ENCODE data around the gene SCN4B. TPM values are rescaled to one million over a fixed set of nuclear protein-coding genes. Genes with fewer than 3 reads are reported as not detected.

Gene SCN4B
- total RNA-seq, 1 experiment from 2014 or later: 1.6 TPM

- Histone ChIP-seq H2BK12ac (ENCODE audit: insufficient read length, low read depth, low read length) (no peak overlapping the region), H4K5ac (ENCODE audit: insufficient read length, low read depth, low read length) (no peak overlapping the region), H3K27me3 (ENCODE audit: insufficient read depth, low read length) (peaks cover 19% of the 10 kb centered on the region; the same call in 1 of the 2 replicates), H3K56ac (ENCODE audit: insufficient read length, low read depth, low read length) (no peak overlapping the region), H3K23me2 (ENCODE audit: insufficient read length, low read depth, low read length, poor library complexity, severe bottlenecking) (peaks cover 11% of the 10 kb centered on the region), H2BK15ac (ENCODE audit: low read depth, low read length) (no peak overlapping the region), H3K4me1 (ENCODE audit: insufficient read depth, low read length) (peaks cover 6% of the 10 kb centered on the region; the same call in 1 of the 2 replicates), H3K18ac (ENCODE audit: insufficient read length, low read depth, low read length) (no peak overlapping the region), H3K14ac (ENCODE audit: insufficient read depth, low read length) (no peak overlapping the region), H3K9ac (ENCODE audit: extremely low read depth, insufficient read length, low read length) (no peak overlapping the region), H4K20me1 (ENCODE audit: control insufficient read depth, insufficient read depth, insufficient read length) (no peaks in the 10 kb centered on the region), H4K91ac (ENCODE audit: insufficient read length, low read depth, low read length) (no peak overlapping the region), H3K79me2 (ENCODE audit: insufficient read depth, low read length) (no peaks in the 10 kb centered on the region), H2AFZ (ENCODE audit: low read length) (no peak overlapping the region), H4K8ac (replicated peaks; ENCODE audit: insufficient read length, low read depth, low read length) (no peak overlapping the region), H2BK5ac (ENCODE audit: insufficient read length, low read length) (no peak overlapping the region), H3T11ph (ENCODE audit: low read length) (no peak overlapping the region), H3K9me3 (ENCODE audit: control insufficient read depth, low read depth, low read length) (no peaks in the 10 kb centered on the region), H3K27ac (ENCODE audit: insufficient read length, low read depth, low read length) (no peak overlapping the region), H3K4me2 (ENCODE audit: insufficient read depth, insufficient read length, low read length) (peak overlapping the region; percentile 90), H2BK120ac (ENCODE audit: low read depth, low read length, poor library complexity, severe bottlenecking) (no peak overlapping the region), H2AK5ac (ENCODE audit: insufficient read length, low read length) (no peak overlapping the region), H3K79me1 (ENCODE audit: insufficient read depth, low read depth, low read length, poor library complexity, severe bottlenecking) (no peaks in the 10 kb centered on the region), H2BK20ac (ENCODE audit: low read depth, low read length, poor library complexity, severe bottlenecking) (no peak overlapping the region), H3K23ac (ENCODE audit: insufficient read length, low read depth, low read length) (no peak overlapping the region), H3K4ac (ENCODE audit: low read depth, low read length) (no peak overlapping the region)
- WGBS (ENCODE audit: extremely low coverage, insufficient read length, low lambda C conversion rate): no CpG with 5 or more reads among the region's 4 CpGs
- Mint-ChIP-seq H3K4me3 (peak overlapping the region in 1 of 2 experiments; percentile 86; a peak in 2 of 5 replicates), H3K4me1 (peaks cover 37 to 43% of the 10 kb centered on the region in 2 experiments), H3K36me3 (ENCODE audit: insufficient read depth in 1 of 3, low read depth in 3 of 3) (no peaks in the 10 kb centered on the region), H3K27me3 (ENCODE audit: low read depth) (peaks cover 55% of the 10 kb centered on the region), H3K9me3 (no peaks in the 10 kb centered on the region; a peak in 1 of 5 replicates), H3K27ac (no peak overlapping the region)
- no peak for TF ChIP-seq CTCF (conservative IDR thresholded peaks at IDR 0.05)
- DNase-seq: no peak
Measured at GRCh38 chr11:118176778-118177134, 24.1 kb upstream of the SCN4B start.
